ENCODE measurements around the gene ZBTB9. TPM values are rescaled to one million over a fixed set of nuclear protein-coding genes. Genes with fewer than 3 reads are reported as not detected.

Gene ZBTB9
- total RNA-seq, 1 experiment from 2014 or later = 16.9 TPM

GRCh38 chr6:33497157-33497556, 42.8 kb downstream of the ZBTB9 start:
- no peak overlapping the region for H3K27ac ChIP-seq (ENCODE audit: low read depth, low read length, poor library complexity, severe bottlenecking)
- no peak for TF ChIP-seq CTCF (conservative IDR thresholded peaks at IDR 0.05; ENCODE audit: low read depth, low read length)
- no peak for TF ChIP-seq EZH2 (IDR thresholded peaks at IDR 0.05; ENCODE audit: borderline replicate concordance, low read depth, low read length, poor library complexity, severe bottlenecking)
- no peaks in the 10 kb centered on the region for H3K36me3 ChIP-seq (ENCODE audit: insufficient read depth, low read length, poor library complexity, severe bottlenecking)
- ChIA-PET POLR2A (ENCODE audit: low non-redundant PET) (no interaction called here), CTCF (no interaction called here)
- no TSS peak for BruUV-seq (replicated peaks)
- DNase-seq (ENCODE audit: low spot score) = no peak
- H3K4me1 ChIP-seq (ENCODE audit: insufficient read depth, low read length, poor library complexity, severe bottlenecking) = no peaks in the 10 kb centered on the region
- no peak overlapping the region for H3K4me3 ChIP-seq (ENCODE audit: low read depth, low read length, poor library complexity, severe bottlenecking)
- H3K9me3 ChIP-seq (ENCODE audit: low read depth, low read length, poor library complexity, severe bottlenecking) = no peaks in the 10 kb centered on the region
- H3K27me3 ChIP-seq (replicated peaks; ENCODE audit: insufficient read depth, low read depth, low read length, poor library complexity) = no peaks in the 10 kb centered on the region
- intact Hi-C loops (cut with micrococcal nuclease; ENCODE audit: unreplicated experiment) = no loop called here

DNA sequence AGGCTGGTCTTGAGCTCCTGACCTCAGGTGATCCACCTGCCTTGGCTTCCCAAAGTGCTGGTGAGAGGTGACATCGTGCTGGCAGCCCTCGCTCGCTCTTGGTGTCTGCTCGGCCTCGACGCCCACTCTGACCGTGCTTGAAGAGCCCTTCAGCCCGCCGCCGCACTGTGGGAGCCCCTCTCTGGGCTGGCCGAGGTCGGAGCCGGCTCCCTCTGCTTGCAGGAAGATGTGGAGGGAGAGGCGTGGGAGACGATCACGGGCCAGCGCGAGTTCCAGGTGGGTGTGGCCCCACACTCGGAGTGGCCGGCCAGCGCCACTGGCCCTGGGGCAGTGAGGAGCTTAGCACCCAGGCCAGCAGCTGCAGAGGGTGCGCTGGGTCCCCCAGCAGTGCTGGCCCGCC, 48.1 kb downstream of the ZBTB9 start:
- H3K27me3 ChIP-seq (replicated peaks; ENCODE audit: insufficient read depth, low read depth, low read length, poor library complexity) = no peaks in the 10 kb centered on the region
- TF ChIP-seq CTCF (conservative IDR thresholded peaks at IDR 0.05; ENCODE audit: low read depth, low read length) (no peak), EZH2 (IDR thresholded peaks at IDR 0.05; ENCODE audit: borderline replicate concordance, low read depth, low read length, poor library complexity, severe bottlenecking) (no peak)
- ChIA-PET POLR2A (ENCODE audit: low non-redundant PET) (no interaction called here), CTCF (no interaction called here)
- H3K36me3 ChIP-seq (ENCODE audit: insufficient read depth, low read length, poor library complexity, severe bottlenecking) = no peaks in the 10 kb centered on the region
- intact Hi-C loops (cut with micrococcal nuclease; ENCODE audit: unreplicated experiment) = no loop called here
- no peak for DNase-seq (ENCODE audit: low spot score)
- H3K4me3 ChIP-seq (ENCODE audit: low read depth, low read length, poor library complexity, severe bottlenecking) = no peak overlapping the region
- H3K9me3 ChIP-seq (ENCODE audit: low read depth, low read length, poor library complexity, severe bottlenecking) = no peaks in the 10 kb centered on the region
- BruUV-seq (replicated peaks) = no TSS peak
- H3K27ac ChIP-seq (ENCODE audit: low read depth, low read length, poor library complexity, severe bottlenecking) = no peak overlapping the region
- H3K4me1 ChIP-seq (ENCODE audit: insufficient read depth, low read length, poor library complexity, severe bottlenecking) = no peaks in the 10 kb centered on the region

DNA sequence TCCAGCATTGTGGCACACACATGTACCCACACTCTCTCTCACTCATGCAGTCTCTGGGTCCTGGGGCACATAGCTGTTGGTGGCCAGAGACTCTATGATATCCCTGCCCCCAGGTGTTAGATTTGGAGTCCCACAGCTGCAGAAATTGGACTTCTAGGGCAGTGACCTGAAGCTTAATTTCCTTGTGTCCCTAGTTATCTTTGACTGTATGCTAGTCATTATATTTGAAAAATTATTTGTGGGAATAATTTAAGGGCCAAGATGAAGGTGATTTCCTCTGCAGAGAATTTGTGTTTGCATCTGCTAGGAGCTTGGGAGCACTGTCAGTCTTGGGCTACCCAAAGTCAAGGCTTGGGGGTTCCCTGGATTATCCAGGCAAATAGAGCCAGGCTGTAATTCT, 50.1 kb downstream of the ZBTB9 start:
- intact Hi-C loops (cut with micrococcal nuclease; ENCODE audit: unreplicated experiment) = no loop called here
- H3K27ac ChIP-seq (ENCODE audit: low read depth, low read length, poor library complexity, severe bottlenecking) = no peak overlapping the region
- no peak for DNase-seq (ENCODE audit: low spot score)
- BruUV-seq (replicated peaks) = no TSS peak
- no peak overlapping the region for H3K4me3 ChIP-seq (ENCODE audit: low read depth, low read length, poor library complexity, severe bottlenecking)
- POLR2A ChIA-PET (ENCODE audit: low non-redundant PET) = no interaction called here
- no peaks in the 10 kb centered on the region for H3K9me3 ChIP-seq (ENCODE audit: low read depth, low read length, poor library complexity, severe bottlenecking)
- CTCF ChIA-PET = no interaction called here
- no peak for TF ChIP-seq CTCF (conservative IDR thresholded peaks at IDR 0.05; ENCODE audit: low read depth, low read length)
- no peak for TF ChIP-seq EZH2 (IDR thresholded peaks at IDR 0.05; ENCODE audit: borderline replicate concordance, low read depth, low read length, poor library complexity, severe bottlenecking)
- H3K4me1 ChIP-seq (ENCODE audit: insufficient read depth, low read length, poor library complexity, severe bottlenecking) = no peaks in the 10 kb centered on the region
- no peaks in the 10 kb centered on the region for H3K27me3 ChIP-seq (replicated peaks; ENCODE audit: insufficient read depth, low read depth, low read length, poor library complexity)
- no peaks in the 10 kb centered on the region for H3K36me3 ChIP-seq (ENCODE audit: insufficient read depth, low read length, poor library complexity, severe bottlenecking)
